ENCODE measurements around the gene JPT2. TPM values are rescaled to one million over a fixed set of nuclear protein-coding genes. Genes with fewer than 3 reads are reported as not detected.
"Not testable (repeated sequence)": the region's sequence is repeated elsewhere in the genome, so short reads cannot be mapped to it uniquely, and the experiment has no call there.

The JPT2 gene
- total RNA-seq, 2 donors from 2014 or later, result 11.6 to 14.4 TPM

- DNase-seq (no peak), ATAC-seq (no peak)
- Mint-ChIP-seq H3K27me3 (no peaks in the 10 kb centered on the region), H3K27ac (no peak overlapping the region), H3K4me1 (peaks cover 13% of the 10 kb centered on the region), H3K4me3 (no peak overlapping the region), H3K36me3 (ENCODE audit: low read depth) (peaks cover 5% of the 10 kb centered on the region)
- H3K9me3 ChIP-seq (ENCODE audit: control insufficient read depth, low read length, poor library complexity, severe bottlenecking), result no peaks in the 10 kb centered on the region
Observed at GRCh38 chr16:1727651-1728624, 49.9 kb downstream of the JPT2 start.

DNA sequence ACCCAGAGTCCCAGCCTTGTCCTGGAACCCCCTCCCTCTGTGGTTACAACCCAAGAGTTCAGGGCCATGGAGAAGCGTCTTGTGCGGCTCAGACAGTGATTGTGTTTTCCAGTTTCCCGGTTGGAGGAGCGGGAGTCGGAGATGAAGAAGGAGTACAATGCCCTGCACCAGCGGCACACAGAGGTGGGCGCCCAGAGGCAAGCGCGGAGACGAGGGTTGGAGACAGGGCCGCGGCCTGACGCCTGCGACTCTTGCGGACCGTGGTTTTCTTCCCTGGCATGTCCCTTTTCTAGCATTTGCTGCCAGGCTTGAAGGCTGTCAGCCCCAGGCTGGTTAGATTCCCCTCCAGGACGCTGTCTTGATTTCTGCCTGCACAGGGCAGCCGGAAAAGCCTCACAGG, 50.9 kb downstream of the JPT2 start:
- DNase-seq (no peak), ATAC-seq (no peak)
- Mint-ChIP-seq H3K27ac (no peak overlapping the region), H3K36me3 (ENCODE audit: low read depth) (peaks cover 5% of the 10 kb centered on the region), H3K27me3 (no peaks in the 10 kb centered on the region), H3K4me3 (no peak overlapping the region), H3K4me1 (peaks cover 7% of the 10 kb centered on the region)
- no peaks in the 10 kb centered on the region for H3K9me3 ChIP-seq (ENCODE audit: control insufficient read depth, low read length, poor library complexity, severe bottlenecking)

GRCh38 chr16:1729445-1729844, 51.4 kb downstream of the JPT2 start:
- Mint-ChIP-seq H3K4me1 (peaks cover 7% of the 10 kb centered on the region), H3K27me3 (no peaks in the 10 kb centered on the region), H3K27ac (no peak overlapping the region), H3K36me3 (ENCODE audit: low read depth) (peaks cover 5% of the 10 kb centered on the region), H3K4me3 (no peak overlapping the region)
- ATAC-seq (no peak), DNase-seq (no peak)
- no peaks in the 10 kb centered on the region for H3K9me3 ChIP-seq (ENCODE audit: control insufficient read depth, low read length, poor library complexity, severe bottlenecking)

DNA sequence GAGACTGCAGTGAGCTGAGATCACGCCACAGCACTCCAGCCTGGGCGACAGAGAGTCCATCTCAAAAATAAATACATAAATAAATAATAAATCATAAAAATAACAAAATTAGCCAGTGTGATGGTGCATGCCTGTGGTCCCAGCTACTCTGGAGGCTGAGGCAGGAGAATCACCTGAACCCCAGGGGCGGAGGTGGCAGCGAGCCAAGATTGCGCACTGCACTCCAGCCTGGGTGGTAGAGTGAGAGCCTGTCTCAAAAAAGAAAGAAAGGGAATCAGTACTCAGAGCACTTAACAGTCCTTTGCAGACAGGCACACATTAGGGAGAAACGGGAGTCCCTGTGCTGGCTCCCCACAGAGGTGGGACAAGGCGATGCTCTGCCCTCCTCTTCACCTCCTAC, 53.0 kb downstream of the JPT2 start:
- ATAC-seq, result no peak
- Mint-ChIP-seq H3K27me3 (no peaks in the 10 kb centered on the region), H3K4me3 (no peak overlapping the region), H3K36me3 (ENCODE audit: low read depth) (peaks cover 5% of the 10 kb centered on the region), H3K4me1 (peaks cover 10% of the 10 kb centered on the region), H3K27ac (no peak overlapping the region)
- no peak for DNase-seq
- H3K9me3 ChIP-seq (ENCODE audit: control insufficient read depth, low read length, poor library complexity, severe bottlenecking), result no peaks in the 10 kb centered on the region

GRCh38 chr16:1731603-1732002, 53.5 kb downstream of the JPT2 start:
- ATAC-seq (no peak), DNase-seq (no peak)
- peaks cover 5% of the 10 kb centered on the region for H3K36me3 Mint-ChIP-seq (ENCODE audit: low read depth)
- H3K4me1 Mint-ChIP-seq, result peaks cover 10% of the 10 kb centered on the region
- H3K4me3 Mint-ChIP-seq, result no peak overlapping the region
- H3K27me3 Mint-ChIP-seq, result no peaks in the 10 kb centered on the region
- no peak overlapping the region for H3K27ac Mint-ChIP-seq
- H3K9me3 ChIP-seq (ENCODE audit: control insufficient read depth, low read length, poor library complexity, severe bottlenecking), result no peaks in the 10 kb centered on the region

DNA sequence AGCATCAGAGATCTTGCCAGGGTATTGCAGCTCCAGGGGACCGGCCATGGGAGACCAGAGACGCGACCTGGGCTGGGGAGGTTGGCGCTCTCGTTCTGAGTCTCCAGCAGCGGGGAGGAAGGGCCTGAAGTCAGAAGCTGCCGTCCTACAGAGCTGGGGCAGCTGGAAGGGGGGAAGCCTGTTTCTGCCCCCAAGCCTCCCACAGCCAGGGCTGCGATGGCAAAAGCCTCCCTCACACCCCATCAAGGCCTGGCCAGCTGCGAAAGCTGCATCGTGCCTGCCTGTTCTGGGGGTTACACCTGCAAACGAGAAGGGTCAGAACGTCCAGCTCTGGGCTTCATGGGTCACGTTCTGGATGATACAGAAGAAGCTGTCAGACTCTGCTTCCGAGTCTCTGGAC, 54.0 kb downstream of the JPT2 start:
- H3K4me1 Mint-ChIP-seq, result peaks cover 7% of the 10 kb centered on the region
- peaks cover 1% of the 10 kb centered on the region for H3K36me3 Mint-ChIP-seq (ENCODE audit: low read depth)
- DNase-seq, result no peak
- no peak for ATAC-seq
- H3K27me3 Mint-ChIP-seq, result no peaks in the 10 kb centered on the region
- no peak overlapping the region for H3K4me3 Mint-ChIP-seq
- no peaks in the 10 kb centered on the region for H3K9me3 ChIP-seq (ENCODE audit: control insufficient read depth, low read length, poor library complexity, severe bottlenecking)
- no peak overlapping the region for H3K27ac Mint-ChIP-seq

DNA sequence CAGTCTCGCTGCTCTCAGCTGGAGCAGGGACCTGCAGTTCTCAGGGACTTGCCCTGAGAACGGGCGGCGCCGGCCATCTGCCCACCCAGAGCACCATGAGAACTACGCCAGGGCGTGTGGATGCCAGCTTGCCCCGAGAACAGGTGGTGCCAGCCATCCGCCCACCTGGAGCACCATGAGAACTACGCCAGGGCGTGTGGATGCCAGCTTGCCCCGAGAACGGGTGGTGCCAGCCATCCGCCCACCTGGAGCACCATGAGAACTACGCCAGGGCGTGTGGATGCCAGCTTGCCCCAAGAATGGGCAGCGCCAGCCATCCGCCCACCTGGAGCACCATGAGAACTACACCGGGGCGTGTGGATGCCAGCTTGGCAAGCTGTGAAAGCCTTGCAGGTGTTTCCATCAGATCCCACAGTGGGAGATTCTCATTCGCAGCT, 54.5 kb downstream of the JPT2 start:
- H3K27me3 Mint-ChIP-seq; H3K27ac Mint-ChIP-seq; ATAC-seq; H3K4me3 Mint-ChIP-seq; H3K9me3 ChIP-seq (ENCODE audit: control insufficient read depth, low read length, poor library complexity, severe bottlenecking); H3K36me3 Mint-ChIP-seq (ENCODE audit: low read depth); H3K4me1 Mint-ChIP-seq; DNase-seq: not testable (repeated sequence)

DNA sequence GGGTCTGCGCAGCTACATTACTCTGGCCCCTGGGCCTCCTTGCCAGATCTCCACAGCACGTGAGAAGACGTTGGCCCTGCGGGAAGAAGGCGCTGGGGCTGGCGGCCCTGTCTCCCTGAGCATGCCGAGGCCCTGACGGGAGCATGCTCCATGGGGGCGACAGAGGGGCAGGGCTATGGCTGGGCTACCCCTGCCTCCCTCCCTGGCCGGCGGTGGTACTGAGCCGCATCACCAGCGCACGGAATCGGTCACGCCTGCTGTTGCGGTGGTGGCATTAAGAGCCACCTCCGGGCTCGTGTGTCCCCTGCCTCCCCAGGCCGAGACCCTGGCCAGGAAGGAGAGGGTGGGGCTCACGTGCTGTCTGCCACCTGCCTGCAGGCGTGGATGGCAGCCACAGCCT, 56.0 kb downstream of the JPT2 start:
- H3K27me3 Mint-ChIP-seq, result no peaks in the 10 kb centered on the region
- H3K4me3 Mint-ChIP-seq, result no peak overlapping the region
- DNase-seq (no peak), ATAC-seq (no peak)
- H3K27ac Mint-ChIP-seq, result no peak overlapping the region
- H3K9me3 ChIP-seq (ENCODE audit: control insufficient read depth, low read length, poor library complexity, severe bottlenecking), result no peaks in the 10 kb centered on the region
- H3K4me1 Mint-ChIP-seq, result peaks cover 3% of the 10 kb centered on the region
- H3K36me3 Mint-ChIP-seq (ENCODE audit: low read depth), result no peaks in the 10 kb centered on the region

GRCh38 chr16:1734816-1735215, 56.7 kb downstream of the JPT2 start:
- ATAC-seq, result no peak
- no peaks in the 10 kb centered on the region for H3K36me3 Mint-ChIP-seq (ENCODE audit: low read depth)
- no peaks in the 10 kb centered on the region for H3K27me3 Mint-ChIP-seq
- no peak overlapping the region for H3K27ac Mint-ChIP-seq
- H3K4me3 Mint-ChIP-seq, result no peak overlapping the region
- H3K4me1 Mint-ChIP-seq, result peaks cover 3% of the 10 kb centered on the region
- no peaks in the 10 kb centered on the region for H3K9me3 ChIP-seq (ENCODE audit: control insufficient read depth, low read length, poor library complexity, severe bottlenecking)
- DNase-seq, result no peak

- peaks cover 2% of the 10 kb centered on the region for H3K36me3 Mint-ChIP-seq (ENCODE audit: low read depth)
Observed at GRCh38 chr16:1740234-1740633, 62.2 kb downstream of the JPT2 start.

DNA sequence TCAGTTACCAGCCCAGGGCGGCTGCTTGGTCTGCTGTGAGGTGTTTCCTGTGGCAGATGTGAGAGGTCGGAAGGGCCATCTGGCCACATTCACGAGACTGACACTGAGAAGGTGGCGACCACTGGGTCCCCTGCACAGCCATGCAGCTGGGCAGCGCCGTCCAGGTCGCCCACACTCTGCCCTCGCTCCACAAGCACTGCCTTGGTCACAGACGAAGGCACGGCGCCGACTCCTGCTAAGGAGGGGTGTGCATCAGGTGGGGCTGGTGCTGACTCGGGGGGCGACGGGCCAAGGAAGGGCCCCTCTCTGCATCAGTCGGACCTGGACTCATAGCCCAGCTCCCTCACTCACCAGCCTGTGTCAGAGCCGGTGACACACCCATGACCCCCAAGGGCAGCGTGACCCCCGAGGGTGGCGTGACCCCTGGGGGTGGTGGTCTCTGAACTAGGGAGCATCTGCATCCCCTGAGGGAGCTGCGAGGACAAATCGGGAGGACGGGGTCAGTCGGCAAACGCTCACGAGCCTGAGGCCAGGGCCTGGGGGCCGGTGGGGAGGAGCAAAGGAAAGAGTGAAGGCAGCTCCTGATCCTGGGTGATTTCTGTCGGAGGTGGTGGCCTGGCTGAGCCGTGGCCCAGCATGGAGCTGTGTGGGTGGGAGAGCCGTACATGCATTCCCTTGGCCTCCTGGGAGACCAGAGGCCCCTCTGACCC, 62.9 kb downstream of the JPT2 start:
- ATAC-seq (no peak), DNase-seq (no peak)
- no peaks in the 10 kb centered on the region for H3K9me3 ChIP-seq (ENCODE audit: control insufficient read depth, low read length, poor library complexity, severe bottlenecking)
- Mint-ChIP-seq H3K27ac (no peak overlapping the region), H3K36me3 (ENCODE audit: low read depth) (peaks cover 2% of the 10 kb centered on the region), H3K27me3 (no peaks in the 10 kb centered on the region), H3K4me3 (no peak overlapping the region), H3K4me1 (peaks cover 10% of the 10 kb centered on the region)

More at GRCh38 chr16:1740234-1740633, 62.2 kb downstream of the JPT2 start:
- ATAC-seq, result no peak
- no peak overlapping the region for H3K4me3 Mint-ChIP-seq
- DNase-seq, result no peak
- H3K4me1 Mint-ChIP-seq, result peaks cover 10% of the 10 kb centered on the region
- H3K9me3 ChIP-seq (ENCODE audit: control insufficient read depth, low read length, poor library complexity, severe bottlenecking), result no peaks in the 10 kb centered on the region
- H3K27me3 Mint-ChIP-seq, result no peaks in the 10 kb centered on the region
- H3K27ac Mint-ChIP-seq, result no peak overlapping the region

DNA sequence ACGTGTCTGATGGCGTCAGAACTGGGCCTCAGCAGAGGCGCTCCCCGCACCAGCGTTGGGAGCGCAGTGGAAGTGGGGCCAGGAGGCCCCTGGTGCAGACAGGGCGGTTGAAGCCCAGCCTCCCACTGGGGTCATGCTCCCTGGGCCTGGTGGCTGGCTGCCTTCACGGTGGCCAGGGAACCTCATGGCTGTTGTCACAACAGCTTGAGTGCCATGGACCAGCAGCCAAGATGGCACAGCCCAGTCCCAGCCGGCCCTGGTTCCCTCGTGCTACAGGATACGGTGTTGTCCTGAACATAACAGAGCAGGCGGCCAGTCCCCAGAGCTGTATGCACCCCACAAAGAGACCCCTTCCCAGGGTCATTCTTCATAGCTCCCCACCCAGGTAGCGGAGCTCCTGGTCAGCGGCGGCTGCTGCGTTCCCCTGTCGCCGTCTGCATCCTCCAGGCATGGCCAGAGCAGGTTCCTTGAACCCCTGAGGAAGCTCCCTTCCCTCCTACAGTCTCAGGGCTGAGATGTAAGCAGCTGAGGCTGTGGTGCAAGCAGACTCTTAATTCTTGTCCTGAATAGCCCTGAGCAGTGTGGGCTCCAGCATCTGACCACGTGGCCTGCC, 63.6 kb downstream of the JPT2 start:
- Mint-ChIP-seq H3K27ac (no peak overlapping the region), H3K4me3 (no peak overlapping the region), H3K27me3 (no peaks in the 10 kb centered on the region), H3K4me1 (peaks cover 10% of the 10 kb centered on the region), H3K36me3 (ENCODE audit: low read depth) (peaks cover 2% of the 10 kb centered on the region)
- ATAC-seq (no peak), DNase-seq (no peak)
- H3K9me3 ChIP-seq (ENCODE audit: control insufficient read depth, low read length, poor library complexity, severe bottlenecking), result no peaks in the 10 kb centered on the region
